Lung (tissue), 12 donors: ENCODE measurements around the gene SKOR1. TPM values are rescaled to one million over a fixed set of nuclear protein-coding genes. Genes with fewer than 3 reads are reported as not detected.

Experiments used
- ATAC-seq: fragments of 200-7000 bp; cut with Tn5 transposase; one replicate; pipeline ENCODE4 v1.9.1; 2020; ENCODE audit warnings: moderate number of reproducible peaks; ENCODE audit not compliant: insufficient read depth, low FRiP score
- DNase-seq, 3 donors: peaks; one replicate each; pipeline ENCODE4 v3.0.0-alpha.2; 2013 to 2017
- H3K27ac ChIP-seq, 2 donors: one replicate each; pipeline ENCODE4 v1.5.1; 2013; ENCODE audit warnings: mild to moderate bottlenecking in 2 of 2, moderate library complexity in 2 of 2, control low read depth in 1 of 2, inconsistent platforms in 1 of 2, low read depth in 1 of 2, low read length in 1 of 2
- H3K27me3 ChIP-seq, 3 donors: one replicate each; pipeline ENCODE4 v1.5.1; 2013; ENCODE audit warnings: low read length in 2 of 3; ENCODE audit not compliant: control insufficient read depth in 3 of 3, insufficient read depth in 3 of 3
- H3K36me3 ChIP-seq, 4 donors: one replicate each; pipeline ENCODE4 v1.5.1; 2013; ENCODE audit warnings: low read length in 4 of 4, mild to moderate bottlenecking in 1 of 4, moderate library complexity in 1 of 4; ENCODE audit not compliant: control insufficient read depth in 4 of 4, insufficient read depth in 4 of 4
- H3K4me1 ChIP-seq, 5 donors: one replicate each; pipeline ENCODE4 v1.5.1; 2013; ENCODE audit warnings: low read length in 5 of 5, mild to moderate bottlenecking in 2 of 5, moderate library complexity in 1 of 5; ENCODE audit not compliant: control insufficient read depth in 5 of 5, insufficient read depth in 5 of 5
- H3K4me3 ChIP-seq: one replicate; pipeline ENCODE4 v1.5.1; 2013; ENCODE audit warnings: mild to moderate bottlenecking, control low read depth, moderate library complexity
- H3K9ac ChIP-seq, 2 donors: one replicate each; pipeline ENCODE4 v1.5.1; 2013; ENCODE audit warnings: low read length in 2 of 2, control low read depth in 1 of 2; ENCODE audit not compliant: insufficient read depth in 1 of 2
- H3K9me3 ChIP-seq, 4 donors: one replicate each; pipeline ENCODE4 v1.5.1; 2013; ENCODE audit warnings: low read length in 3 of 4, mild to moderate bottlenecking in 1 of 4, moderate library complexity in 1 of 4; ENCODE audit not compliant: control insufficient read depth in 4 of 4, insufficient read depth in 3 of 4
- WGBS, 2 donors: extraction: QIAGEN DNeasy Blood & Tissue Kit; methylation state at CpG; one replicate each; pipeline ENCODE4 v1.1.7; 2013; 5-methylcytosine and 5-hydroxymethylcytosine counted together
- polyA plus RNA-seq, 2 donors: library from polyadenylated mRNA; stranded (reverse); fragments of 200-250 nt; gene quantifications; one replicate each; pipeline ENCODE4 v1.2.1, GENCODE V29; 2013
- total RNA-seq, 2 donors: library from RNA; depleted of rRNA in 1 of 2; stranded (reverse); fragments of >200 nt in 1 of 2; gene quantifications; one replicate each; pipeline ENCODE4 v1.2.1, GENCODE V29; 2014 to 2021
- TF ChIP-seq, protein P1 (sequence below): IDR thresholded peaks from 2 replicates; pipeline ENCODE4 v1.5.1; 2012; ENCODE audit warnings: mild to moderate bottlenecking; ENCODE audit errors: control extremely low read depth, extremely low read depth
- donor health status: control.
- donor health status: control.
- donor health status: Bipolar disorder and iron deficiency.
- donor health status: healthy.
- donor health status: DM: yes; HTN: yes; CAD: no.

SKOR1 gene
- total and polyA plus RNA-seq, 4 donors, result 0.17 to 0.46 (median 0.31) TPM

DNA sequence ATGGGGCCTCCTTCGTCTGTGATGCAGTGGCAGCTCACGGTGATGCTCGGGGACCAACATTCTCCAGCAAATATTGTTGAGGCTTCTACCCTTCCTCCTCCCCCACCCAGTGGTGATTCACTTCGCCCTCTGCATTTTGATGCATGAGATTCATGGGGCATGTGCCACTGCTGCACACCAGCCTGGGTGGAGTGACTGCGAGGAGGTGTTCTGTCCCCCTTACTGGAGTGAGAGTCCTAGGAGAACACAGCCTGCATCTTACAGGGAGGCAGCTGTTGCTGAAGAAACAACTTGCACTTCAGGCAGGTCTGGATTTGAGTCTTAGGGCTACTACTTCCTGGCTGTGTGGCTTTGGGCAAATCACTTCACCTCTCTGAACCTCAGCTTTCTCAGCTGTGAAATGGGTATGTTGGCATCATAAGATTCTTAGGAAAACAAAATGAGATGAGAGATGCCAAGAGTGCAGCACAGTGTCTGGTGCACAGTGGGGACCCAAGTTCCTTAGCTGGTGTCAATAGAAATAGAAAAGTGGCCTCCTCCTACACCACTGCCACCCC, 10.2 kb upstream of the SKOR1 start:
- no peak overlapping the region for H3K9ac ChIP-seq
- H3K4me1 ChIP-seq, result peaks cover 0 to 4% (median 0%) of the 10 kb centered on the region in 5 donors
- H3K27ac ChIP-seq, result no peak overlapping the region
- WGBS, 2 donors, result 78 to 87% methylated on average over 5 of the region's 5 CpGs
- no peaks in the 10 kb centered on the region for H3K36me3 ChIP-seq
- DNase-seq (peak in 1 of 3 donors; percentile 3), ATAC-seq (no peak)
- TF ChIP-seq, protein P1, sequence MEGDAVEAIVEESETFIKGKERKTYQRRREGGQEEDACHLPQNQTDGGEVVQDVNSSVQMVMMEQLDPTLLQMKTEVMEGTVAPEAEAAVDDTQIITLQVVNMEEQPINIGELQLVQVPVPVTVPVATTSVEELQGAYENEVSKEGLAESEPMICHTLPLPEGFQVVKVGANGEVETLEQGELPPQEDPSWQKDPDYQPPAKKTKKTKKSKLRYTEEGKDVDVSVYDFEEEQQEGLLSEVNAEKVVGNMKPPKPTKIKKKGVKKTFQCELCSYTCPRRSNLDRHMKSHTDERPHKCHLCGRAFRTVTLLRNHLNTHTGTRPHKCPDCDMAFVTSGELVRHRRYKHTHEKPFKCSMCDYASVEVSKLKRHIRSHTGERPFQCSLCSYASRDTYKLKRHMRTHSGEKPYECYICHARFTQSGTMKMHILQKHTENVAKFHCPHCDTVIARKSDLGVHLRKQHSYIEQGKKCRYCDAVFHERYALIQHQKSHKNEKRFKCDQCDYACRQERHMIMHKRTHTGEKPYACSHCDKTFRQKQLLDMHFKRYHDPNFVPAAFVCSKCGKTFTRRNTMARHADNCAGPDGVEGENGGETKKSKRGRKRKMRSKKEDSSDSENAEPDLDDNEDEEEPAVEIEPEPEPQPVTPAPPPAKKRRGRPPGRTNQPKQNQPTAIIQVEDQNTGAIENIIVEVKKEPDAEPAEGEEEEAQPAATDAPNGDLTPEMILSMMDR, result no peak
- H3K27me3 ChIP-seq, result peaks cover 1 to 35% (median 27%) of the 10 kb centered on the region in 3 donors
- no peak overlapping the region for H3K4me3 ChIP-seq
- H3K9me3 ChIP-seq, result peaks cover 0 to 10% (median 0%) of the 10 kb centered on the region in 4 donors

DNA sequence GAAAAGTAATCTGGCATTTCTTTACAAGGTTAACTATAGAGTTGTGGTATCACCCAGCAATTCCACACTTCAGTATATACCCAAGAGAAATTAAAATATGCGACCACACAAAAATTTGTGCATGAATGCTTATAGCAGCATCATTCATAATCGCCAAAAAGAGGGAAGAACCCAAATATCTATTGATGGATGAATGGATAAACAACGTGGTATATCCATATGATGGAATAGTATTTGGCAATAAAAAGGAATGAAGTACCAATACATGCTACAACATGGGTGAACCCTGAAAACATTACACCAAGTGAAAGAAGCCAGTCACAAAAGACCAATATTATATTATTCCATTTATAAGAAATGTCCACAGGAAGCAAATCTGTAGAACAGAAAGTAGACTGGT, 8.6 kb upstream of the SKOR1 start:
- Histone ChIP-seq H3K27ac (no peak overlapping the region), H3K36me3 (no peaks in the 10 kb centered on the region), H3K4me3 (no peak overlapping the region), H3K9me3 (peaks cover 0 to 13% (median 0%) of the 10 kb centered on the region in 4 donors), H3K27me3 (peaks cover 9 to 48% (median 37%) of the 10 kb centered on the region in 3 donors), H3K4me1 (peaks cover 0 to 7% (median 0%) of the 10 kb centered on the region in 5 donors), H3K9ac (no peak overlapping the region)
- ATAC-seq, result no peak
- WGBS, 2 donors, result 93 to 100% methylated on average over 3 of the region's 3 CpGs
- TF ChIP-seq, protein P1, result no peak
- no peak for DNase-seq

DNA sequence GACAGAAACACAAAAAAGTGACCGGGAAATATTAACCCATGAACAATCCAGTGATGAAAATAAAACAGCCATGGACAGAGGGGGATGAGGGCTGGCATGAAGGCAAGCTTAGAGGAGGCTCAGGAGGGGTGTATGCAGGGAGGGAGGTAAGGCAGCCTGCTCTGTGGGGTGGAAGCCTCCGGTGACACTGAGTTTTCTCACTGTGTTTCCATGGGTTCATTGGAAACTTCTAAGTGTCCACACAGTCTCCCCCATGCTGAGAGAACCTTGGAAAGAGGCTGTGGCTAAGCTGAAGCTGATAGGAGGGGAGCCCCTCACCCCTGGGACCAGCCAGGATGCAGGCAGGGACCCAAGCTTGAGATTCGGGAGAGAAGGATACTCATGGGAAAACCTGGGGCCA, 6.8 kb upstream of the SKOR1 start:
- Histone ChIP-seq H3K9ac (no peak overlapping the region), H3K27me3 (peaks cover 25 to 55% (median 49%) of the 10 kb centered on the region in 3 donors), H3K27ac (no peak overlapping the region), H3K4me3 (no peak overlapping the region), H3K4me1 (peaks cover 0 to 18% (median 7%) of the 10 kb centered on the region in 5 donors), H3K36me3 (no peaks in the 10 kb centered on the region), H3K9me3 (peaks cover 0 to 16% (median 0%) of the 10 kb centered on the region in 4 donors)
- WGBS, 2 donors, result 80 to 85% methylated on average over 3 of the region's 3 CpGs
- TF ChIP-seq, protein P1, result no peak
- DNase-seq (no peak), ATAC-seq (no peak)
